GM12865 (cell line): ENCODE data around the gene MAPK4.
"Not testable (repeated sequence)": the region's sequence is repeated elsewhere in the genome, so short reads cannot be mapped to it uniquely, and the experiment has no call there.

Source experiments
- DNase-seq: peaks from one replicate; pipeline ENCODE4 v3.0.0; 2010; ENCODE audit warnings: low read depth
- H3K4me3 ChIP-seq: 2 replicates; pipeline ENCODE4 v1.5.1; 2011; ENCODE audit warnings: mild to moderate bottlenecking, low read depth, low read length, control low read depth
- TF ChIP-seq, protein P1 (sequence below): IDR thresholded peaks from 2 replicates; pipeline ENCODE4 v1.5.1; 2011; ENCODE audit warnings: low read length, control low read depth, low read depth, inconsistent platforms; ENCODE audit not compliant: insufficient read depth; ENCODE audit errors: missing control alignments

Gene MAPK4

DNA sequence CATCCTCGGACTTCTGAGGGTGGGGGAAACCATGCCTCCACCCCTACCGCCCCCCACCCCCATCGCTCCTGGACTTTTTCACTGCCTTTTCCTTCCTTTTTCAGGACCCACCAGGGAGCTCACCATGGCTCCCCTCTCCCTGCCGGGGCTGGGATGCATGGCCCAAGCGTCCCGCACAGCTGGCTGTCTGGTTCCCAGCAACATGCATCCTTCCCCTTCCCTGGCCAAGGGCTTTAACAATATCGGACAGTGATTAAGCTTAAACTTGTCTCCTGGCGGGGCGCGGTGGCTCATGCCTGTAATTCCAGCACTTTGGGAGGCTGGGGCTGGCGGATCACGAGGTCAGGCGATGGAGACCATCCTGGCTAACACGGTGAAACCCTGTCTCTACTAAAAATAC, 215.8 kb downstream of the MAPK4 start:
- no peak overlapping the region for H3K4me3 ChIP-seq
- TF ChIP-seq, protein P1, sequence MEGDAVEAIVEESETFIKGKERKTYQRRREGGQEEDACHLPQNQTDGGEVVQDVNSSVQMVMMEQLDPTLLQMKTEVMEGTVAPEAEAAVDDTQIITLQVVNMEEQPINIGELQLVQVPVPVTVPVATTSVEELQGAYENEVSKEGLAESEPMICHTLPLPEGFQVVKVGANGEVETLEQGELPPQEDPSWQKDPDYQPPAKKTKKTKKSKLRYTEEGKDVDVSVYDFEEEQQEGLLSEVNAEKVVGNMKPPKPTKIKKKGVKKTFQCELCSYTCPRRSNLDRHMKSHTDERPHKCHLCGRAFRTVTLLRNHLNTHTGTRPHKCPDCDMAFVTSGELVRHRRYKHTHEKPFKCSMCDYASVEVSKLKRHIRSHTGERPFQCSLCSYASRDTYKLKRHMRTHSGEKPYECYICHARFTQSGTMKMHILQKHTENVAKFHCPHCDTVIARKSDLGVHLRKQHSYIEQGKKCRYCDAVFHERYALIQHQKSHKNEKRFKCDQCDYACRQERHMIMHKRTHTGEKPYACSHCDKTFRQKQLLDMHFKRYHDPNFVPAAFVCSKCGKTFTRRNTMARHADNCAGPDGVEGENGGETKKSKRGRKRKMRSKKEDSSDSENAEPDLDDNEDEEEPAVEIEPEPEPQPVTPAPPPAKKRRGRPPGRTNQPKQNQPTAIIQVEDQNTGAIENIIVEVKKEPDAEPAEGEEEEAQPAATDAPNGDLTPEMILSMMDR: no peak
- no peak for DNase-seq

GRCh38 chr18:50776383-50776782, 216.5 kb downstream of the MAPK4 start:
- TF ChIP-seq, protein P1: no peak
- H3K4me3 ChIP-seq: no peak overlapping the region
- DNase-seq: no peak

DNA sequence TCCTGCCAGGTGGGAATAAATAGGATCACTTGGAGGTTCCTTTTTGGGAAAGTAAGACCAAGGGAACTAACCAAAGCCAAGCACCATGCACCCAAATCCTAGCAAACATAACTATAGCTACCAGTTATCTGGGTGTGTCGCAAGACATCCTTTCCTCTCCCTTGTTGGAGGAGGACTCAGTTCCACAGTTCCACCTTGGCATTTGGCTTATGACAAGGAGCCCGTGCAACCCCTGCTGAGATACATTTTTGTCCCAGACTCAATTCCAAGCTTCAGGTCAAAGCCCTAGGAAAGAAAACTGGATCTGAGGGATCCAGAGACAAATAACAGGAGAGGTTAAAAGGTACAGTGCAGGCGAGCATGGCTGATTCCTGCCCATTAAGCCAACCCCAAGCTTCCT, 219.1 kb downstream of the MAPK4 start:
- H3K4me3 ChIP-seq, DNase-seq: not testable (repeated sequence)
